Progenitor cell of endocrine pancreas (in vitro differentiated cells): ENCODE measurements around the gene RBFOX2. TPM values are rescaled to one million over a fixed set of nuclear protein-coding genes. Genes with fewer than 3 reads are reported as not detected.

Experiments used
- DNase-seq: peaks from one replicate; pipeline ENCODE4 v3.0.0; 2021; ENCODE audit warnings: low spot score; ENCODE audit not compliant: unreplicated experiment
- H3K27ac Mint-ChIP-seq: 2 replicates; pipeline ENCODE4 v1.8.0; 2021; ENCODE audit warnings: mild to moderate bottlenecking, moderate library complexity, mixed read lengths
- H3K27me3 Mint-ChIP-seq: 2 replicates; pipeline ENCODE4 v1.8.0; 2021; ENCODE audit warnings: mixed read lengths
- H3K36me3 Mint-ChIP-seq: 2 replicates; pipeline ENCODE4 v1.8.0; 2022; ENCODE audit warnings: mixed read lengths; ENCODE audit not compliant: insufficient read depth
- H3K4me1 Mint-ChIP-seq: 2 replicates; pipeline ENCODE4 v1.8.0; 2021; ENCODE audit warnings: low read depth, mixed read lengths
- H3K4me3 Mint-ChIP-seq: 2 replicates; pipeline ENCODE4 v1.8.0; 2021; ENCODE audit warnings: low read depth, mild to moderate bottlenecking, moderate library complexity, mixed read lengths
- H3K9me3 Mint-ChIP-seq: 2 replicates; pipeline ENCODE4 v1.8.0; 2021; ENCODE audit warnings: low read depth, mixed read lengths
- total RNA-seq: library from RNA; stranded (reverse); gene quantifications from 2 replicates; pipeline ENCODE4 v1.2.1, GENCODE V29; 2021
- TF ChIP-seq, protein P1 (sequence below): fragments of 200-600 bp; sonication (generic); IDR thresholded peaks from one replicate; pipeline ENCODE4 v1.5.0; 2021; ENCODE audit warnings: antibody characterized with exemption, mild to moderate bottlenecking; ENCODE audit not compliant: unreplicated experiment

RBFOX2 gene
- total RNA-seq, 1 donor from 2014 or later, result 140 TPM

DNA sequence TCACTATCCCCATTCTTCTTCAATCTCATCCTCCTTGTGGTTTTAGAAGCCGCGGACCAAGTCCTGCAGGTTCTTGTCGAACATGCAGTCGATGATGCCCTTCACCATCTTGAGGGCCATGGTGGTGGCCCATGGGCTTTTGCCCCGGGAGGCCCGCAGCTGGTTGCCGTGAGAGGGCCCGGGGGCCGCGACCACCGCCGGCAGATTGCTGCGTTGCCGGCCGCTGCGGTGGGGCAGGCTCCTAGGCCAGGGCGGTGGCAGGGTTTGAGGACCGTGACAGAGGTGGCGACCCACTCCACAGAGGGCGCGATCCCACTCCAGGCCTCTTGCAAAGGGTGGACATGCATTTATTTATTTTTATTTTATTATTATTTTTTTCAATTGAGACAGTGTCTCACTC is 244.0 kb downstream of the RBFOX2 start:
- TF ChIP-seq, protein P1, sequence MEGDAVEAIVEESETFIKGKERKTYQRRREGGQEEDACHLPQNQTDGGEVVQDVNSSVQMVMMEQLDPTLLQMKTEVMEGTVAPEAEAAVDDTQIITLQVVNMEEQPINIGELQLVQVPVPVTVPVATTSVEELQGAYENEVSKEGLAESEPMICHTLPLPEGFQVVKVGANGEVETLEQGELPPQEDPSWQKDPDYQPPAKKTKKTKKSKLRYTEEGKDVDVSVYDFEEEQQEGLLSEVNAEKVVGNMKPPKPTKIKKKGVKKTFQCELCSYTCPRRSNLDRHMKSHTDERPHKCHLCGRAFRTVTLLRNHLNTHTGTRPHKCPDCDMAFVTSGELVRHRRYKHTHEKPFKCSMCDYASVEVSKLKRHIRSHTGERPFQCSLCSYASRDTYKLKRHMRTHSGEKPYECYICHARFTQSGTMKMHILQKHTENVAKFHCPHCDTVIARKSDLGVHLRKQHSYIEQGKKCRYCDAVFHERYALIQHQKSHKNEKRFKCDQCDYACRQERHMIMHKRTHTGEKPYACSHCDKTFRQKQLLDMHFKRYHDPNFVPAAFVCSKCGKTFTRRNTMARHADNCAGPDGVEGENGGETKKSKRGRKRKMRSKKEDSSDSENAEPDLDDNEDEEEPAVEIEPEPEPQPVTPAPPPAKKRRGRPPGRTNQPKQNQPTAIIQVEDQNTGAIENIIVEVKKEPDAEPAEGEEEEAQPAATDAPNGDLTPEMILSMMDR, result no peak
- no peak for DNase-seq
- peaks cover 15% of the 10 kb centered on the region for H3K36me3 Mint-ChIP-seq
- no peaks in the 10 kb centered on the region for H3K27me3 Mint-ChIP-seq
- no peak overlapping the region for H3K4me3 Mint-ChIP-seq
- no peaks in the 10 kb centered on the region for H3K9me3 Mint-ChIP-seq
- peaks cover 16% of the 10 kb centered on the region for H3K4me1 Mint-ChIP-seq
- no peak overlapping the region for H3K27ac Mint-ChIP-seq

DNA sequence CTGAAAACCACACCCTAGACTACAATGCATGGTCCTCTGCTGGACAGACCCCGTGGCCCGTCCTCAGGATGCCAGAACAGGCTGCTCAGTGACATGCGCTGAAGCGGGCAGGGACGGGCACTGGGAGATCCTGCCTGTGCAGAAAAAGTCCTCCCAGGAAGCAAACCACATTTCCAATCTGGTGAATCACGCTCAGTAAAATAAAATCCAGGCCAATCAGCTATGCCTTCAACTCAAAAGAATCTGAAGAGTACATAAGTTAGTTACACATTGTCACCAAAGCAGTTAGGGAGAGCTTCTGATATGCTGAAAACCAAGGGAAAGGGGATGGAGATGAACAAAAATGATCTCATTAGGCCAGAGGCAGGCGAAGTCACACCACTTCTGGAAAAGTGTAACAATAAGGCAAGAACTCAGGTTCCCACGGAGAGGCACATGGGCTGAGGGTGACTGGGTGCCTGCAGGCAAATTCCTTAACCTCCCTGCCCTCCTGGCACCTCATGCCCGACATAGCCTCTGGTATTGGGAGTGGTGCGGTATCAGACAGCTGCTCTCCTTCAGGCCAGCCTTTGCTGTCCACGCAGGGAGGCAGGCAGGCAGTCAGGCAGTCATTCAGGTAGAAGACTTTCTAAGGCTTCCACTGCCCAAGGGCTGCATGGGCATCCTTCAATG is 244.5 kb downstream of the RBFOX2 start:
- H3K4me3 Mint-ChIP-seq, result no peak overlapping the region

DNA sequence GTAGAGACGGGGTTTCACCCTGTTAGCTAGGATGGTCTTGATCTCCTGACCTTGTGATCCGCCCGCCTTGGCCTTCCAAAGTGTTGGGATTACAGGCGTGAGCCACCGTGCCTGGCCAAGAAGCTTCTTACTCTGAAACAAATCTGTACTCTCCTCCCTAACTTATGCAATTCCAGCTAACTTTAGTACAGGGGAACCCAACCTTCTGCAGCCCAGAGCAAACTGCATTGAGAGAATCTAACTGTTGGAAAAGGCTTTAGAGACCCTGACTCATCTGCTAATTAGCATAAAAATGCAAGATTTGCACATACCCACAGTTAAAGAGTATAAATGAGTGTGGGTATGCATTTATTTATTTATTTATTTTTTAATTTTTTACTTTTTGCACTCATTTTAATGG is 246.1 kb downstream of the RBFOX2 start:
- Mint-ChIP-seq H3K9me3 (no peaks in the 10 kb centered on the region), H3K27me3 (no peaks in the 10 kb centered on the region), H3K27ac (peak overlapping the region; percentile 84), H3K4me3 (no peak overlapping the region), H3K36me3 (peaks cover 14% of the 10 kb centered on the region), H3K4me1 (peaks cover 18% of the 10 kb centered on the region)
- no peak for DNase-seq
- TF ChIP-seq, protein P1, result no peak

More for the DNA sequence above, 244.5 kb downstream of the RBFOX2 start:
- H3K27me3 Mint-ChIP-seq, result no peaks in the 10 kb centered on the region
- H3K27ac Mint-ChIP-seq, result peak overlapping the region; percentile 4
- peaks cover 15% of the 10 kb centered on the region for H3K36me3 Mint-ChIP-seq
- no peaks in the 10 kb centered on the region for H3K9me3 Mint-ChIP-seq
- DNase-seq, result no peak
- H3K4me1 Mint-ChIP-seq, result peaks cover 16% of the 10 kb centered on the region
- TF ChIP-seq, protein P1, result no peak

DNA sequence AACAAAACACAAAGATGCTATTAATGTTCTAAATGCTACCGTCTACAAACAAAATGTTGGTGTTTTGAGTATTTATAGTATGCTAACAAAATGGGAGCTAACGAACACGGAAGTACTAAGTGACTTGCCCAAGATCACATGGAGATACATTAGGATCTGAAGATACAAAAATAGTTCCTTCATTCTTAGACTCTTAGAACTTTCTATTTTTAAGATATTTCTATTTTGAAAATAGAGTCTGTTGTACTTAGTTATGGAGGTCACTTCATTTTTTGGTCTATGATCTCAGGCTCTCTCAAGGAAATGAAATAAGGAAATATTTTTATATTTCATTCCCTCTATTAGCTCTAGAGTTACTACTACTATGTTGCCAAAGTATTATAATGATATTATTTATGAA is 246.7 kb downstream of the RBFOX2 start:
- peaks cover 18% of the 10 kb centered on the region for H3K4me1 Mint-ChIP-seq
- H3K9me3 Mint-ChIP-seq, result no peaks in the 10 kb centered on the region
- TF ChIP-seq, protein P1, result no peak
- H3K27me3 Mint-ChIP-seq, result no peaks in the 10 kb centered on the region
- no peak overlapping the region for H3K4me3 Mint-ChIP-seq
- DNase-seq, result no peak
- peaks cover 14% of the 10 kb centered on the region for H3K36me3 Mint-ChIP-seq
- no peak overlapping the region for H3K27ac Mint-ChIP-seq

DNA sequence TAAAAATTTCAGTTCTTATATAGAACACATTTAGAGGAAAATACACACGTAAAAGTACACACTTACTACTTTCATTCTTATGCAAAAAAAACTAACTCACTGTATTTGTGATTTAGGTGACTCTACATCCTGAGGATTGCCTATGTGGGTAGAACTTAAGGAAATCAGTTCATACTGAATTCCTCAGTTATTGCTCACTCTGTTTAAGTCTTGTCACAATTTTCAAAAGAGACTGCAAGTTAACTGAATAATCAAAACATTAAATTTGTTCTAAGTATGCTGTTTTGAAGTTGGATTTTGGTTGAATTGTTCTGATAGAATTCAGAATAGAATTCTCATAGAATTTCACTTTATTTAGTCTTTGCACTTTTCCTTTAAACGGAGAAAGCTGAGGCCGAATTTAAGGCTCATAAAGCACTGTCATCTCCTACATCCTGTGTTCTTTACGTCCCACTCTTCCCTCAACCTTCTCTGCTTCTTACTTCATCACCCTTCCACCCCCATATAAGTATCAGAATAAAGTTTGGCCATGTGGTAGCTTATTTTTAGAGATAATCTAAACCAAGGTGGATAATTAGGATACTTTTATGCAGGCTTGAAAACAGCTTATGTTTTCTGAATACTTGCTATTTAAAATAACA is 251.2 kb downstream of the RBFOX2 start:
- no peak overlapping the region for H3K4me3 Mint-ChIP-seq
- H3K27ac Mint-ChIP-seq, result peak overlapping the region; percentile 53
- peaks cover 12% of the 10 kb centered on the region for H3K36me3 Mint-ChIP-seq
- DNase-seq, result no peak
- H3K9me3 Mint-ChIP-seq, result no peaks in the 10 kb centered on the region
- TF ChIP-seq, protein P1, result no peak
- no peaks in the 10 kb centered on the region for H3K27me3 Mint-ChIP-seq
- peaks cover 19% of the 10 kb centered on the region for H3K4me1 Mint-ChIP-seq
